ENCODE results near the gene HUNK. TPM values are rescaled to one million over a fixed set of nuclear protein-coding genes. Genes with fewer than 3 reads are reported as not detected.

The HUNK gene
- total and polyA plus RNA-seq, 2 donors from 2014 or later = 2.7 to 17.2 TPM

DNA sequence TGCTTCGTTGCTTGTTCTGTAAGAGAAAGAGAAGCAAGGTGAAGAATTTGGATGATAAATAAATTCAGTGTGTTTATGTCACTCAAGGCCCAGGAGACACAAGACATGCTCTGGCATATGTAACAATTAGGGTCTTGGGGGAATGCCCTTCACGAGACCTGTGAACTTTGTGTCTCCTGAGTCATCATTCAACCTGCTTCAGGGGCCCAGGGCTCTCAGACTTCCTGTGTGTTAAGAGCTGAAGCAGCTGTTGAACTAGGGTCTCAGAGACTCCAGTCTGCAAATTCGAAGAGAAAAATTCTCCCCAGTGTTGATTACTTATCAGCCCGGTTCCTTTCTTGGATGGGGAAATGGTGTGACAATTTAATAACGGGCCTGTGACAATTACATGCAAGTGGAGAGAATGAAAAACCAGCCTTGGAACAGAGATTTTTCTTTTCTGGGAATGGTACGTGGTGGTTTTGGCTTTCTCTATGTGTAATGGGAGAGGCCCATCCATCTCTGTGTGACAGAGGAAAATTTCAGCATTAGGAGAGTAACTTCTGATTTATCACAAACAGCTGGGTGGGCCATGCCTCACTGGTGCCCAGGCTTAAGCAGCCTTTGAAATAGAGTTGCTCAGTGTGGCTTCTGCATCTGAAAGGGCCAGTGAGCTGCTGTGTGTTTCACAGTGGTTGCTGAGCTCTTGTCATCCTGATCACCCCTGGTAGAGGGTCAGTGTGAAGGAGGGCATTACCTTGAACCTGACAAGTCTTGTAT is 22.4 kb downstream of the HUNK start:
- intact Hi-C loops (cut with DNase I) = no loop called here
- TF ChIP-seq, protein P1, sequence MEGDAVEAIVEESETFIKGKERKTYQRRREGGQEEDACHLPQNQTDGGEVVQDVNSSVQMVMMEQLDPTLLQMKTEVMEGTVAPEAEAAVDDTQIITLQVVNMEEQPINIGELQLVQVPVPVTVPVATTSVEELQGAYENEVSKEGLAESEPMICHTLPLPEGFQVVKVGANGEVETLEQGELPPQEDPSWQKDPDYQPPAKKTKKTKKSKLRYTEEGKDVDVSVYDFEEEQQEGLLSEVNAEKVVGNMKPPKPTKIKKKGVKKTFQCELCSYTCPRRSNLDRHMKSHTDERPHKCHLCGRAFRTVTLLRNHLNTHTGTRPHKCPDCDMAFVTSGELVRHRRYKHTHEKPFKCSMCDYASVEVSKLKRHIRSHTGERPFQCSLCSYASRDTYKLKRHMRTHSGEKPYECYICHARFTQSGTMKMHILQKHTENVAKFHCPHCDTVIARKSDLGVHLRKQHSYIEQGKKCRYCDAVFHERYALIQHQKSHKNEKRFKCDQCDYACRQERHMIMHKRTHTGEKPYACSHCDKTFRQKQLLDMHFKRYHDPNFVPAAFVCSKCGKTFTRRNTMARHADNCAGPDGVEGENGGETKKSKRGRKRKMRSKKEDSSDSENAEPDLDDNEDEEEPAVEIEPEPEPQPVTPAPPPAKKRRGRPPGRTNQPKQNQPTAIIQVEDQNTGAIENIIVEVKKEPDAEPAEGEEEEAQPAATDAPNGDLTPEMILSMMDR (IDR thresholded peaks at IDR 0.05; ENCODE audit: borderline replicate concordance, extremely low read depth, insufficient read depth) = no peak
- no peak overlapping the region for H3K27ac ChIP-seq (ENCODE audit: low read depth in 2 of 2, low read length in 2 of 2)
- no peak overlapping the region for H3K9ac ChIP-seq (ENCODE audit: low read length in 3 of 3)
- FAIRE-seq = no peak
- no peaks in the 10 kb centered on the region for H3K9me3 ChIP-seq (ENCODE audit: control insufficient read depth in 2 of 3, insufficient read depth in 1 of 3, low read length in 3 of 3)
- H3K4me3 ChIP-seq (ENCODE audit: low read length in 3 of 3) = no peak overlapping the region
- DNase-seq = peak in 3 of 5 donors; percentile 60 to 83 (median 83)
- H3K27me3 ChIP-seq (ENCODE audit: control insufficient read depth, insufficient read depth, low read length) = no peaks in the 10 kb centered on the region
- H3K4me1 ChIP-seq (ENCODE audit: control insufficient read depth in 2 of 3, insufficient read depth in 2 of 3, low read depth in 1 of 3, low read length in 3 of 3) = peaks cover 0 to 12% (median 2%) of the 10 kb centered on the region in 3 donors
- H3K36me3 ChIP-seq (ENCODE audit: control insufficient read depth in 2 of 3, insufficient read depth in 3 of 3, low read length in 3 of 3) = no peaks in the 10 kb centered on the region

DNA sequence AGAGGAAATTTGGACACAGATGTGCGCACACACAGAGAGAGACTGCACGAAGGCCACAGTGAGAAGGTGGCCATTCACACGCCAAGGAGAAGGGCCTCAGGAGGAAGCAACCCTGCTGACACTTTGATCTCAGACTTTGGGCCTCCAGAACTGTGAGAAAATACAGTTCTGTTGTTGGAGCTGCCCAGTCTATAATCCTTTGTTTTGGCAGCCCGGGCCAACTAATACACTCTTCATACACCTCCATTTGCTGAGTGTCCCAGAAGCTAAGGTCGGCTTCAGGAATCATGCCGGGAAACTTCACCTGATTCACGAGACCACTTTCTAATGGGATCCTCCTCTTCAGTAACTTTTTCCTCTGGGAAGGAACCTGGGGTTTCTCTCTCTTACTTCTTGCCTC is 23.2 kb downstream of the HUNK start:
- intact Hi-C loops (cut with DNase I) = no loop called here
- no peaks in the 10 kb centered on the region for H3K36me3 ChIP-seq (ENCODE audit: control insufficient read depth in 2 of 3, insufficient read depth in 3 of 3, low read length in 3 of 3)
- H3K27me3 ChIP-seq (ENCODE audit: control insufficient read depth, insufficient read depth, low read length) = no peaks in the 10 kb centered on the region
- TF ChIP-seq, protein P1 (IDR thresholded peaks at IDR 0.05; ENCODE audit: borderline replicate concordance, extremely low read depth, insufficient read depth) = no peak
- FAIRE-seq (no peak), DNase-seq (no peak)
- no peak overlapping the region for H3K9ac ChIP-seq (ENCODE audit: low read length in 3 of 3)
- H3K9me3 ChIP-seq (ENCODE audit: control insufficient read depth in 2 of 3, insufficient read depth in 1 of 3, low read length in 3 of 3) = no peaks in the 10 kb centered on the region
- H3K4me3 ChIP-seq (ENCODE audit: low read length in 3 of 3) = no peak overlapping the region
- H3K4me1 ChIP-seq (ENCODE audit: control insufficient read depth in 2 of 3, insufficient read depth in 2 of 3, low read depth in 1 of 3, low read length in 3 of 3) = peaks cover 5 to 12% (median 6%) of the 10 kb centered on the region in 3 donors
- no peak overlapping the region for H3K27ac ChIP-seq (ENCODE audit: low read depth in 2 of 2, low read length in 2 of 2)

DNA sequence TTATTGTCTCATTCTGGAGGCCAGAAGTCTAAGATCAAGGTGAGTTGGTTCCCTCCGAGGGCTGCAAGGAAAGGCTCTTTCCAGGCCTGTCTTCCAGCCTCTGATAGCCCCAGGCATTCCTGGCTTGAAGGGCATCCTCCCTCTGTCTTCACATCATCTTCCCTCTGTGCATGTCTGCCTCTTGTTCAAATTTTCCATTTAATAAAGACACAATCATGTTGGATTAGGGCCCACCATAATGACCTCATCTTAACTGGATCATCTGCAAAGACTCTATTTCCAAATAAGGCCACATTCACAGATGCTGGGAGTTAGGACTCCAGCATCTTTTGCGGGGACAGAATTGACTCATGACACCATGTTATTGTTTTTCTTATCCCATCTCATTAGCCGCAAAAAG is 24.5 kb downstream of the HUNK start:
- FAIRE-seq (no peak), DNase-seq (no peak)
- Histone ChIP-seq H3K27ac (ENCODE audit: low read depth in 2 of 2, low read length in 2 of 2) (no peak overlapping the region), H3K27me3 (ENCODE audit: control insufficient read depth, insufficient read depth, low read length) (no peaks in the 10 kb centered on the region), H3K4me3 (ENCODE audit: low read length in 3 of 3) (no peak overlapping the region), H3K36me3 (ENCODE audit: control insufficient read depth in 2 of 3, insufficient read depth in 3 of 3, low read length in 3 of 3) (no peaks in the 10 kb centered on the region), H3K4me1 (ENCODE audit: control insufficient read depth in 2 of 3, insufficient read depth in 2 of 3, low read depth in 1 of 3, low read length in 3 of 3) (peaks cover 12 to 16% (median 13%) of the 10 kb centered on the region in 3 donors), H3K9ac (ENCODE audit: low read length in 3 of 3) (no peak overlapping the region), H3K9me3 (ENCODE audit: control insufficient read depth in 2 of 3, insufficient read depth in 1 of 3, low read length in 3 of 3) (no peaks in the 10 kb centered on the region)
- intact Hi-C loops (cut with DNase I) = no loop called here
- TF ChIP-seq, protein P1 (IDR thresholded peaks at IDR 0.05; ENCODE audit: borderline replicate concordance, extremely low read depth, insufficient read depth) = no peak

Data from kidney (tissue), 14 donors.